Right ventricle myocardium inferior (tissue), 1 donor: ENCODE data around the gene NKAIN2. TPM values are rescaled to one million over a fixed set of nuclear protein-coding genes. Genes with fewer than 3 reads are reported as not detected.
"Not testable (repeated sequence)": the region's sequence is repeated elsewhere in the genome, so short reads cannot be mapped to it uniquely, and the experiment has no call there.

ENCODE experiments used
- ATAC-seq: fragments of 200-7000 bp; cut with Tn5 transposase; one replicate; pipeline ENCODE4 v1.9.1; 2020; ENCODE audit warnings: mild to moderate bottlenecking, moderate library complexity
- DNase-seq: peaks from one replicate; pipeline ENCODE4 v3.0.0; 2021; ENCODE audit errors: missing footprints
- intact Hi-C: fragments of 100-400 bp; cut with DNase I; formaldehyde crosslinking; loops from one replicate; pipeline ENCODE4 v1.11.0; 2022
- total RNA-seq: library from RNA; stranded (reverse); fragmentation: NEBNext Ultra II Directional; extraction: Animal tissue kit (Norgen Biotek cat#: 25700); gene quantifications from one replicate; pipeline ENCODE4 v1.2.1, GENCODE V29; 2021
- donor health status: DM: no; HTN: yes; CAD: no; lungs with severe emphysema.

The NKAIN2 gene
- total RNA-seq, 1 donor from 2014 or later: 0.30 TPM

GRCh38 chr6:124319410-124319809, 515.7 kb downstream of the NKAIN2 start:
- intact Hi-C loops: no loop called here
- DNase-seq: no peak
- no peak for ATAC-seq

GRCh38 chr6:124324237-124324636, 520.6 kb downstream of the NKAIN2 start:
- ATAC-seq: no peak
- intact Hi-C loops: no loop called here

GRCh38 chr6:124330197-124330596, 526.5 kb downstream of the NKAIN2 start:
- DNase-seq: no peak
- intact Hi-C loops: no loop called here

More at GRCh38 chr6:124324237-124324636, 520.6 kb downstream of the NKAIN2 start:
- no peak for DNase-seq

GRCh38 chr6:124334359-124334758, 530.7 kb downstream of the NKAIN2 start:
- intact Hi-C loops: no loop called here
- DNase-seq: no peak
- ATAC-seq: no peak

More at GRCh38 chr6:124330197-124330596, 526.5 kb downstream of the NKAIN2 start:
- ATAC-seq: no peak

- ATAC-seq (no peak), DNase-seq (no peak)
- intact Hi-C loops: no loop called here
These were observed 536.1 kb downstream of the NKAIN2 start for GRCh38 chr6:124339610-124340334.

- ATAC-seq, intact Hi-C loops, DNase-seq: not testable (repeated sequence)
These were observed 544.7 kb downstream of the NKAIN2 start for GRCh38 chr6:124348339-124348738.

- DNase-seq (no peak), ATAC-seq (no peak)
- intact Hi-C loops: no loop called here
These were observed 551.5 kb downstream of the NKAIN2 start for GRCh38 chr6:124355146-124355545.

GRCh38 chr6:124356276-124356810, 552.7 kb downstream of the NKAIN2 start:
- ATAC-seq (no peak), DNase-seq (no peak)
- intact Hi-C loops: no loop called here

GRCh38 chr6:124356811-124357210, 553.1 kb downstream of the NKAIN2 start:
- no peak for ATAC-seq
- intact Hi-C loops: no loop called here
- no peak for DNase-seq

GRCh38 chr6:124368131-124368530, 564.5 kb downstream of the NKAIN2 start:
- intact Hi-C loops: no loop called here
- ATAC-seq: no peak
- no peak for DNase-seq

GRCh38 chr6:124371974-124372475, 568.4 kb downstream of the NKAIN2 start:
- no peak for DNase-seq
- intact Hi-C loops: no loop called here
- no peak for ATAC-seq

GRCh38 chr6:124373386-124373785, 569.7 kb downstream of the NKAIN2 start:
- ATAC-seq (no peak), DNase-seq (no peak)
- intact Hi-C loops: no loop called here

- no peak for DNase-seq
- ATAC-seq: no peak
These were observed 585.5 kb downstream of the NKAIN2 start for GRCh38 chr6:124389127-124389526.

GRCh38 chr6:124393536-124393935, 589.9 kb downstream of the NKAIN2 start:
- DNase-seq (no peak), ATAC-seq (no peak)
- intact Hi-C loops: no loop called here

More at GRCh38 chr6:124389127-124389526, 585.5 kb downstream of the NKAIN2 start:
- intact Hi-C loops: no loop called here

- intact Hi-C loops: no loop called here
- ATAC-seq (no peak), DNase-seq (no peak)
These were observed 592.7 kb downstream of the NKAIN2 start for GRCh38 chr6:124396361-124396760.

- ATAC-seq (no peak), DNase-seq (no peak)
- intact Hi-C loops: no loop called here
These were observed 596.8 kb downstream of the NKAIN2 start for GRCh38 chr6:124400261-124400999.

- DNase-seq, ATAC-seq, intact Hi-C loops: not testable (repeated sequence)
These were observed 606.8 kb downstream of the NKAIN2 start for GRCh38 chr6:124410425-124410824.

GRCh38 chr6:124412657-124413056, 609.0 kb downstream of the NKAIN2 start:
- DNase-seq: peak; percentile 42

GRCh38 chr6:124420116-124420840, 616.6 kb downstream of the NKAIN2 start:
- ATAC-seq: no peak
- intact Hi-C loops: no loop called here
- no peak for DNase-seq

More at GRCh38 chr6:124412657-124413056, 609.0 kb downstream of the NKAIN2 start:
- intact Hi-C loops, ATAC-seq: not testable (repeated sequence)
